Kidney tubule cell (primary cell): ENCODE measurements around the gene MGST2.

Experiments used
- DNase-seq: peaks from one replicate; pipeline ENCODE4 v3.0.0-alpha.2; 2018; ENCODE audit warnings: low spot score

Gene MGST2

GRCh38 chr4:139709660-139710059 is 44.0 kb downstream of the MGST2 start:
- DNase-seq, result no peak

- no peak for DNase-seq
Observed at GRCh38 chr4:139710073-139710472, 44.5 kb downstream of the MGST2 start.

- no peak for DNase-seq
Observed at GRCh38 chr4:139711461-139711860, 45.8 kb downstream of the MGST2 start.

GRCh38 chr4:139712882-139713281 is 47.3 kb downstream of the MGST2 start:
- DNase-seq, result no peak

GRCh38 chr4:139715746-139716391 is 50.2 kb downstream of the MGST2 start:
- no peak for DNase-seq

GRCh38 chr4:139718358-139718757 is 52.7 kb downstream of the MGST2 start:
- no peak for DNase-seq

- DNase-seq, result no peak
Observed at GRCh38 chr4:139718833-139719232, 53.2 kb downstream of the MGST2 start.

- no peak for DNase-seq
Observed at GRCh38 chr4:139719381-139720101, 53.9 kb downstream of the MGST2 start.

- DNase-seq, result no peak
Observed at GRCh38 chr4:139720806-139721205, 55.2 kb downstream of the MGST2 start.

- DNase-seq, result no peak
Observed at GRCh38 chr4:139721789-139722188, 56.2 kb downstream of the MGST2 start.

- no peak for DNase-seq
Observed at GRCh38 chr4:139725236-139725635, 59.6 kb downstream of the MGST2 start.

GRCh38 chr4:139726615-139727014 is 61.0 kb downstream of the MGST2 start:
- no peak for DNase-seq

GRCh38 chr4:139728146-139728545 is 62.5 kb downstream of the MGST2 start:
- DNase-seq, result no peak

GRCh38 chr4:139728840-139729239 is 63.2 kb downstream of the MGST2 start:
- DNase-seq, result no peak

GRCh38 chr4:139732991-139733570 is 67.5 kb downstream of the MGST2 start:
- DNase-seq, result no peak

- DNase-seq, result no peak
Observed at GRCh38 chr4:139734201-139734874, 68.7 kb downstream of the MGST2 start.

GRCh38 chr4:139734875-139735380 is 69.3 kb downstream of the MGST2 start:
- DNase-seq, result peak; percentile 87

- no peak for DNase-seq
Observed at GRCh38 chr4:139735381-139736273, 70.0 kb downstream of the MGST2 start.

GRCh38 chr4:139736274-139736660 is 70.6 kb downstream of the MGST2 start:
- DNase-seq, result peak; percentile 2

GRCh38 chr4:139736661-139737060 is 71.0 kb downstream of the MGST2 start:
- no peak for DNase-seq

- DNase-seq, result no peak
Observed at GRCh38 chr4:139738846-139739613, 73.4 kb downstream of the MGST2 start.
